Smooth muscle cell (in vitro differentiated cells): ENCODE data around the gene RBM33. TPM values are rescaled to one million over a fixed set of nuclear protein-coding genes. Genes with fewer than 3 reads are reported as not detected.

ENCODE experiments used
- DNase-seq: peaks from one replicate; lab custom pipeline; 2025; ENCODE audit not compliant: unreplicated experiment; lab: John Stamatoyannopoulos, UW
- H2AFZ ChIP-seq: fragments of 200-600 bp; sonication (generic); 2 replicates; pipeline ENCODE4 v1.6.0; 2016; ENCODE audit warnings: antibody characterized with exemption, low read depth, mild to moderate bottlenecking
- H3F3A ChIP-seq: fragments of 200-600 bp; sonication (generic); 2 replicates; pipeline ENCODE4 v1.6.0; 2017; ENCODE audit warnings: antibody characterized with exemption, low read depth
- H3K27ac ChIP-seq: fragments of 200-600 bp; sonication (generic); 2 replicates; pipeline ENCODE4 v1.5.1; 2016; ENCODE audit warnings: low read depth, mild to moderate bottlenecking
- H3K27me3 ChIP-seq: fragments of 200-600 bp; sonication (generic); 2 replicates; pipeline ENCODE4 v1.6.1; 2016; ENCODE audit warnings: low read depth, mild to moderate bottlenecking
- H3K36me3 ChIP-seq: fragments of 200-600 bp; sonication (generic); 2 replicates; pipeline ENCODE4 v1.5.1; 2016; ENCODE audit warnings: low read depth
- H3K4me1 ChIP-seq: fragments of 200-600 bp; sonication (generic); 2 replicates; pipeline ENCODE4 v1.5.1; 2016; ENCODE audit warnings: low read depth
- H3K4me2 ChIP-seq: fragments of 200-600 bp; sonication (generic); 2 replicates; pipeline ENCODE4 v1.6.0; 2016; ENCODE audit warnings: mild to moderate bottlenecking
- H3K4me3 ChIP-seq: fragments of 200-600 bp; sonication (generic); 2 replicates; pipeline ENCODE4 v1.5.1; 2016; ENCODE audit warnings: mild to moderate bottlenecking
- H3K79me2 ChIP-seq: fragments of 200-600 bp; sonication (generic); 2 replicates; pipeline ENCODE4 v1.6.0; 2016; ENCODE audit warnings: low read depth, mild to moderate bottlenecking
- H3K9ac ChIP-seq: fragments of 200-600 bp; sonication (generic); 2 replicates; pipeline ENCODE4 v1.6.0; 2016; ENCODE audit warnings: low read depth
- H3K9me3 ChIP-seq: fragments of 200-600 bp; sonication (generic); replicated peaks from 2 replicates; pipeline ENCODE4 v1.5.1; 2016; ENCODE audit warnings: low read depth
- H4K20me1 ChIP-seq: fragments of 200-600 bp; sonication (generic); 2 replicates; pipeline ENCODE4 v1.6.0; 2016; ENCODE audit warnings: low read depth
- whole genome bisulfite sequencing: methylation state at CpG from one replicate; pipeline ENCODE4 v1.1.7; 2016; ENCODE audit warnings: low lambda C conversion rate; 5-methylcytosine and 5-hydroxymethylcytosine counted together
- polyA plus RNA-seq: library from polyadenylated mRNA; unstranded; fragments of >200 nt; fragmentation: Nextera tagmentation; extraction: Ambion mirVana; gene quantifications from 2 replicates; pipeline ENCODE4 v1.2.1, GENCODE V29; 2016
- total RNA-seq: library from RNA; depleted of rRNA; stranded (reverse); fragments of >200 nt; gene quantifications from 2 replicates; pipeline ENCODE4 v1.2.3, GENCODE V29; 2014
- TF ChIP-seq, protein P1 (sequence below): fragments of 200-600 bp; sonication (generic); IDR thresholded peaks from 2 replicates; pipeline ENCODE4 v1.5.1; 2017; ENCODE audit warnings: borderline replicate concordance, mild to moderate bottlenecking, antibody characterized with exemption; ENCODE audit not compliant: insufficient read depth, poor library complexity, severe bottlenecking

Gene RBM33
- total and polyA plus RNA-seq, 2 experiments from 2014 or later = 22.5 to 25.3 TPM

GRCh38 chr7:155631155-155631554, 13.3 kb upstream of the RBM33 start:
- 91% methylated on average over 3 of the region's 3 CpGs for WGBS
- Histone ChIP-seq H3K4me1 (no peaks in the 10 kb centered on the region), H3K9me3 (no peaks in the 10 kb centered on the region), H3F3A (no peaks in the 10 kb centered on the region), H3K27ac (no peak overlapping the region), H3K27me3 (no peaks in the 10 kb centered on the region), H3K79me2 (no peaks in the 10 kb centered on the region), H3K4me2 (no peak overlapping the region), H2AFZ (no peak overlapping the region), H3K4me3 (no peak overlapping the region), H3K36me3 (no peaks in the 10 kb centered on the region), H4K20me1 (no peaks in the 10 kb centered on the region), H3K9ac (no peak overlapping the region)
- DNase-seq = no peak
- TF ChIP-seq, protein P1, sequence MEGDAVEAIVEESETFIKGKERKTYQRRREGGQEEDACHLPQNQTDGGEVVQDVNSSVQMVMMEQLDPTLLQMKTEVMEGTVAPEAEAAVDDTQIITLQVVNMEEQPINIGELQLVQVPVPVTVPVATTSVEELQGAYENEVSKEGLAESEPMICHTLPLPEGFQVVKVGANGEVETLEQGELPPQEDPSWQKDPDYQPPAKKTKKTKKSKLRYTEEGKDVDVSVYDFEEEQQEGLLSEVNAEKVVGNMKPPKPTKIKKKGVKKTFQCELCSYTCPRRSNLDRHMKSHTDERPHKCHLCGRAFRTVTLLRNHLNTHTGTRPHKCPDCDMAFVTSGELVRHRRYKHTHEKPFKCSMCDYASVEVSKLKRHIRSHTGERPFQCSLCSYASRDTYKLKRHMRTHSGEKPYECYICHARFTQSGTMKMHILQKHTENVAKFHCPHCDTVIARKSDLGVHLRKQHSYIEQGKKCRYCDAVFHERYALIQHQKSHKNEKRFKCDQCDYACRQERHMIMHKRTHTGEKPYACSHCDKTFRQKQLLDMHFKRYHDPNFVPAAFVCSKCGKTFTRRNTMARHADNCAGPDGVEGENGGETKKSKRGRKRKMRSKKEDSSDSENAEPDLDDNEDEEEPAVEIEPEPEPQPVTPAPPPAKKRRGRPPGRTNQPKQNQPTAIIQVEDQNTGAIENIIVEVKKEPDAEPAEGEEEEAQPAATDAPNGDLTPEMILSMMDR = no peak

DNA sequence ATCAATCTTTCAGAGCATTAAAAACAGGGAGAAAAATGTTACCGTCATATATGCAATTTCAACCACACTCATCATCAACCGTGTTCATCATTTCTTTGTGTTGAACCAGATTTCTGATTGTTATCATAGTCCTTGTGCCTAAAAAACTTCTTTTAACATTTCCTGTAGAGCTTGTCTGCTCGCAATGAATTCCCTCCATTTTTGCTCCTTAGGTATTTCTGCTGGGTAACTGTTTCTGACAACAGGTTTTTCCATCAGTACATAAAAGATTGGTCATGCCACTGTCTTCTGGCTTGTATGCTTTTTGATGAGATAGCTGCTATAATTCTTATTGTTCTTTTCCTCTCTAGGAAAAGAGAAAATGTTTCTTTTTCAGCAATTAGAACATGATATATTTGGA, 8.6 kb upstream of the RBM33 start:
- no peaks in the 10 kb centered on the region for H3K27me3 ChIP-seq
- H3K36me3 ChIP-seq = no peaks in the 10 kb centered on the region
- no peak for DNase-seq
- no peak overlapping the region for H2AFZ ChIP-seq
- no peak overlapping the region for H3K4me2 ChIP-seq
- H3K9ac ChIP-seq = no peak overlapping the region
- H3K4me3 ChIP-seq = no peak overlapping the region
- no peak overlapping the region for H3K27ac ChIP-seq
- H3K4me1 ChIP-seq = no peaks in the 10 kb centered on the region
- TF ChIP-seq, protein P1 = no peak
- H3K79me2 ChIP-seq = no peaks in the 10 kb centered on the region
- no peaks in the 10 kb centered on the region for H3F3A ChIP-seq
- no peaks in the 10 kb centered on the region for H4K20me1 ChIP-seq
- 100% methylated on average over 3 of the region's 3 CpGs for WGBS
- peaks cover 5% of the 10 kb centered on the region for H3K9me3 ChIP-seq

DNA sequence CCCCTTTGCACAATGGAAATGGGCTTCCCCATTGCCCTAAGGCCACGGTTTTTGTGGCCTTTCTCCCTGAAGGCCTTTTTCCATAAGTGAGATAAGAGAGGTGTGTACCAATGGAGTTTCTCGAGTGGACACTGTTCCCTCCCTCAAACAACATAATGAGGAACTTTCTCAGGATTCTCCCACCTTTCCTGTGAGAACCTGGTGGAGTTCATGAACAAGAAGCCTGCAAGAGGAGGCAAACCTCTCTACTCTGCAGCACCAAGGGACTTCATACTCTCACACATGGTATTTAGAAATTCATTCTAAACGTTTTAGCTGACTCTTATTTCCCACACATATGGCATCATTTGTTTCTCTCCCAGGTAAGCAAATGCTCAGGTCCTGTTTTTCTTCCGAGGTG, 7.3 kb upstream of the RBM33 start:
- 89% methylated on average over 4 of the region's 4 CpGs for WGBS
- H3K9ac ChIP-seq = no peak overlapping the region
- no peaks in the 10 kb centered on the region for H3K36me3 ChIP-seq
- no peak overlapping the region for H3K27ac ChIP-seq
- H3K79me2 ChIP-seq = no peaks in the 10 kb centered on the region
- H2AFZ ChIP-seq = no peak overlapping the region
- H3F3A ChIP-seq = no peaks in the 10 kb centered on the region
- no peak overlapping the region for H3K4me2 ChIP-seq
- no peaks in the 10 kb centered on the region for H4K20me1 ChIP-seq
- no peaks in the 10 kb centered on the region for H3K4me1 ChIP-seq
- H3K9me3 ChIP-seq = peaks cover 5% of the 10 kb centered on the region
- TF ChIP-seq, protein P1 = no peak
- no peaks in the 10 kb centered on the region for H3K27me3 ChIP-seq
- DNase-seq = no peak
- H3K4me3 ChIP-seq = no peak overlapping the region

- Histone ChIP-seq H3K4me3 (no peak overlapping the region), H3K27me3 (no peaks in the 10 kb centered on the region), H3F3A (no peaks in the 10 kb centered on the region), H3K36me3 (no peaks in the 10 kb centered on the region), H2AFZ (no peak overlapping the region), H3K4me2 (no peak overlapping the region), H3K9ac (no peak overlapping the region), H4K20me1 (no peaks in the 10 kb centered on the region), H3K9me3 (peaks cover 5% of the 10 kb centered on the region), H3K4me1 (no peaks in the 10 kb centered on the region), H3K79me2 (no peaks in the 10 kb centered on the region), H3K27ac (no peak overlapping the region)
- DNase-seq = no peak
- TF ChIP-seq, protein P1 = no peak
- 93% methylated on average over 6 of the region's 6 CpGs for WGBS
Measured at GRCh38 chr7:155638366-155638765, 6.1 kb upstream of the RBM33 start.
